ENCODE measurements around the gene MESP2.

MESP2 gene

GRCh38 chr15:89824607-89824867, 48.4 kb downstream of the MESP2 start:
- no peaks in the 10 kb centered on the region for H3K9me3 ChIP-seq (ENCODE audit: control insufficient read depth, low read length)
- no peak overlapping the region for H3K4me3 ChIP-seq (ENCODE audit: insufficient read depth, low read depth, low read length, poor library complexity, severe bottlenecking)
- no peaks in the 10 kb centered on the region for H3K36me3 ChIP-seq (ENCODE audit: control insufficient read depth, insufficient read depth, low read length)
- no peaks in the 10 kb centered on the region for H3K4me1 ChIP-seq (ENCODE audit: control insufficient read depth, insufficient read depth, low read length, poor library complexity, severe bottlenecking)
- DNase-seq, result no peak
- H3K27ac ChIP-seq (ENCODE audit: insufficient read depth, low read length, poor library complexity, severe bottlenecking), result no peak overlapping the region
- H3K27me3 ChIP-seq (replicated peaks; ENCODE audit: control insufficient read depth, insufficient read depth, low read length, poor library complexity, severe bottlenecking), result no peaks in the 10 kb centered on the region

- H3K27ac ChIP-seq (ENCODE audit: insufficient read depth, low read length, poor library complexity, severe bottlenecking), result no peak overlapping the region
- no peaks in the 10 kb centered on the region for H3K4me1 ChIP-seq (ENCODE audit: control insufficient read depth, insufficient read depth, low read length, poor library complexity, severe bottlenecking)
- no peaks in the 10 kb centered on the region for H3K9me3 ChIP-seq (ENCODE audit: control insufficient read depth, low read length)
- no peak for DNase-seq
- no peak overlapping the region for H3K4me3 ChIP-seq (ENCODE audit: insufficient read depth, low read depth, low read length, poor library complexity, severe bottlenecking)
- no peaks in the 10 kb centered on the region for H3K36me3 ChIP-seq (ENCODE audit: control insufficient read depth, insufficient read depth, low read length)
- no peaks in the 10 kb centered on the region for H3K27me3 ChIP-seq (replicated peaks; ENCODE audit: control insufficient read depth, insufficient read depth, low read length, poor library complexity, severe bottlenecking)
Measured at GRCh38 chr15:89825271-89825940, 49.3 kb downstream of the MESP2 start.

GRCh38 chr15:89826671-89827655, 50.8 kb downstream of the MESP2 start:
- Histone ChIP-seq H3K27me3 (replicated peaks; ENCODE audit: control insufficient read depth, insufficient read depth, low read length, poor library complexity, severe bottlenecking) (no peaks in the 10 kb centered on the region), H3K36me3 (ENCODE audit: control insufficient read depth, insufficient read depth, low read length) (no peaks in the 10 kb centered on the region), H3K4me3 (ENCODE audit: insufficient read depth, low read depth, low read length, poor library complexity, severe bottlenecking) (no peak overlapping the region), H3K27ac (ENCODE audit: insufficient read depth, low read length, poor library complexity, severe bottlenecking) (no peak overlapping the region), H3K4me1 (ENCODE audit: control insufficient read depth, insufficient read depth, low read length, poor library complexity, severe bottlenecking) (no peaks in the 10 kb centered on the region), H3K9me3 (ENCODE audit: control insufficient read depth, low read length) (no peaks in the 10 kb centered on the region)
- no peak for DNase-seq

- H3K36me3 ChIP-seq (ENCODE audit: control insufficient read depth, insufficient read depth, low read length), result no peaks in the 10 kb centered on the region
- H3K27me3 ChIP-seq (replicated peaks; ENCODE audit: control insufficient read depth, insufficient read depth, low read length, poor library complexity, severe bottlenecking), result no peaks in the 10 kb centered on the region
- no peak overlapping the region for H3K27ac ChIP-seq (ENCODE audit: insufficient read depth, low read length, poor library complexity, severe bottlenecking)
- no peak for DNase-seq
- no peak overlapping the region for H3K4me3 ChIP-seq (ENCODE audit: insufficient read depth, low read depth, low read length, poor library complexity, severe bottlenecking)
- no peaks in the 10 kb centered on the region for H3K9me3 ChIP-seq (ENCODE audit: control insufficient read depth, low read length)
- no peaks in the 10 kb centered on the region for H3K4me1 ChIP-seq (ENCODE audit: control insufficient read depth, insufficient read depth, low read length, poor library complexity, severe bottlenecking)
Measured at GRCh38 chr15:89827829-89828228, 51.7 kb downstream of the MESP2 start.

Data from effector memory CD4-positive, alpha-beta T cell (primary cell).